K562 (cell line): ENCODE results near the gene BCAS1. TPM values are rescaled to one million over a fixed set of nuclear protein-coding genes. Genes with fewer than 3 reads are reported as not detected.

Experiments used
- ARNT ChIP-seq, 2 experiments: fragments of 450-650 bp; IDR thresholded peaks; 2 replicates each; pipeline ENCODE4 v1.6.1; 2016; ENCODE audit warnings: mild to moderate bottlenecking in 1 of 2
- CC2D1A ChIP-seq: fragments of 450-650 bp; IDR thresholded peaks from 2 replicates; pipeline ENCODE4 v1.6.1; 2017; ENCODE audit warnings: mild to moderate bottlenecking
- CTBP1 ChIP-seq: fragments of 450-650 bp; IDR thresholded peaks from 2 replicates; pipeline ENCODE4 v1.6.1; 2016; ENCODE audit warnings: borderline replicate concordance
- DPF2 ChIP-seq: fragments of 450-650 bp; IDR thresholded peaks from 2 replicates; pipeline ENCODE4 v1.6.1; 2016
- HINFP ChIP-seq: fragments of 450-650 bp; conservative IDR thresholded peaks from 2 replicates; pipeline ENCODE4 v1.6.1; 2016; ENCODE audit warnings: missing genetic modification characterization, low read depth, mild to moderate bottlenecking, control low read depth, missing compliant biosample characterization
- HMBOX1 ChIP-seq: sonication (generic); IDR thresholded peaks from 2 replicates; pipeline ENCODE4 v1.6.1; 2016
- NELFE ChIP-seq: IDR thresholded peaks from 2 replicates; pipeline ENCODE4 v1.6.1; 2011; ENCODE audit warnings: mild to moderate bottlenecking; ENCODE audit not compliant: insufficient read depth, insufficient read length
- NFE2L1 ChIP-seq: fragments of 450-650 bp; IDR thresholded peaks from 2 replicates; pipeline ENCODE4 v1.6.1; 2016; ENCODE audit warnings: missing genetic modification characterization, low read depth, mild to moderate bottlenecking, missing compliant biosample characterization, moderate library complexity, borderline replicate concordance
- NR4A1 ChIP-seq, 2 experiments: fragments of 250-450 bp in 1 of 2; fragments of 450-650 bp in 1 of 2; sonication (Bioruptor Pico) in 1 of 2; IDR thresholded peaks; 2 replicates each; pipeline versions ENCODE4 v1.4.0 to v1.6.1; 2016 to 2020; ENCODE audit warnings: mild to moderate bottlenecking in 2 of 2, missing compliant biosample characterization in 1 of 2, missing genetic modification characterization in 1 of 2, moderate library complexity in 1 of 2
- PHF8 ChIP-seq: fragments of 200-600 bp; sonication (generic); IDR thresholded peaks from 2 replicates; pipeline ENCODE4 v1.6.1; 2012; ENCODE audit warnings: mixed run types, mild to moderate bottlenecking, inconsistent platforms, low read length, moderate library complexity, borderline replicate concordance
- POLR2A ChIP-seq: fragments of 450-650 bp; conservative IDR thresholded peaks from 2 replicates; pipeline ENCODE4 v1.6.1; 2016
- PTTG1 ChIP-seq: fragments of 450-650 bp; IDR thresholded peaks from 2 replicates; pipeline ENCODE4 v1.6.1; 2016; ENCODE audit warnings: low read depth, mild to moderate bottlenecking, missing genetic modification characterization, missing compliant biosample characterization
- RBM22 ChIP-seq: fragments of 200-400 bp; formaldehyde crosslinking; IDR thresholded peaks from 2 replicates; pipeline ENCODE4 v1.6.1; 2018; ENCODE audit warnings: low read length, low read depth; ENCODE audit not compliant: poor library complexity, severe bottlenecking
- RBM39 ChIP-seq: fragments of 200-400 bp; formaldehyde crosslinking; optimal IDR thresholded peaks from 2 replicates; pipeline ENCODE3; 2018; ENCODE audit warnings: low read depth, low read length
- SAFB2 ChIP-seq: fragments of 200-400 bp; formaldehyde crosslinking; IDR thresholded peaks from 2 replicates; pipeline ENCODE4 v1.6.1; 2018; ENCODE audit warnings: borderline replicate concordance, low read length, low read depth, moderate library complexity; ENCODE audit not compliant: severe bottlenecking
- SP1 ChIP-seq: sonication (generic); formaldehyde crosslinking; IDR thresholded peaks from 2 replicates; pipeline ENCODE4 v1.8.1; 2022; ENCODE audit warnings: mild to moderate bottlenecking, missing genetic modification reagents
- TAF1 ChIP-seq: IDR thresholded peaks from 2 replicates; pipeline ENCODE4 v1.6.1; 2011; ENCODE audit warnings: mild to moderate bottlenecking, low read length, moderate library complexity; ENCODE audit not compliant: insufficient read depth, control insufficient read depth, severe bottlenecking; ENCODE audit errors: extremely low read depth
- TCF7 ChIP-seq: sonication (generic); IDR thresholded peaks from 2 replicates; pipeline ENCODE4 v1.6.1; 2016; ENCODE audit warnings: antibody characterized with exemption, borderline replicate concordance
- TFAP4 ChIP-seq: sonication (generic); formaldehyde crosslinking; IDR thresholded peaks from 2 replicates; pipeline ENCODE4 v1.8.0; 2022; ENCODE audit warnings: missing genetic modification reagents, mild to moderate bottlenecking, moderate library complexity, borderline replicate concordance
- ZNF282 ChIP-seq: sonication (generic); formaldehyde crosslinking; IDR thresholded peaks from 2 replicates; pipeline ENCODE4 v1.8.1; 2023; ENCODE audit warnings: missing genetic modification reagents
- ZNF507 ChIP-seq: conservative IDR thresholded peaks from 2 replicates; pipeline ENCODE4 v1.6.1; 2017; ENCODE audit warnings: missing genetic modification characterization, missing compliant biosample characterization
- ZNF639 ChIP-seq, 2 experiments: fragments of 200-800 bp in 1 of 2; sonication (Bioruptor generic) in 1 of 2; sonication (generic) in 1 of 2; formaldehyde crosslinking in 1 of 2; IDR thresholded peaks in 1 of 2; conservative IDR thresholded peaks in 1 of 2; 2 replicates each; pipeline versions ENCODE4 v1.5.0 to v1.6.1; 2016 to 2020; ENCODE audit warnings: missing compliant biosample characterization in 1 of 2, missing genetic modification characterization in 1 of 2, missing genetic modification reagents in 1 of 2
- polyA plus RNA-seq, 8 experiments: library from polyadenylated mRNA; depleted of rRNA in 4 of 8; stranded (reverse) in 5 of 8; unstranded in 3 of 8; fragments of >200 nt; fragmentation: Nextera tagmentation in 2 of 8; fragmentation: Illumina TruSeq in 1 of 8; extraction: Ambion mirVana in 2 of 8; extraction: Trizol in 1 of 8; gene quantifications; 2 replicates each; pipeline versions ENCODE4 v1.2.1 to v1.2.3, GENCODE V29; 2011 to 2014; ENCODE audit warnings: inconsistent platforms in 1 of 8, missing spikeins in 1 of 8
- total RNA-seq, 7 experiments: library from RNA; depleted of rRNA in 6 of 7; stranded (reverse); fragments of >200 nt in 6 of 7; fragmentation: Illumina TruSeq in 2 of 7; extraction: Trizol in 2 of 7; gene quantifications; 2 replicates each; pipeline versions ENCODE4 v1.2.1 to v1.2.3, GENCODE V29; 2011 to 2021; ENCODE audit warnings: low replicate concordance in 1 of 7

BCAS1 gene
- total and polyA plus RNA-seq, 9 of the 15 experiments (the other 6 are each of a cell fraction or from before 2014, with no cell fraction given): 0.18 to 2.3 (median 0.93) TPM

GRCh38 chr20:53939572-53940359 is 130.6 kb downstream of the BCAS1 start (continued):
- peak in 1 of 2 experiments; percentile 64; a peak in 1 of 4 replicates for TF ChIP-seq ZNF639 (CRISPR knock-in tag; conservative IDR thresholded peaks at IDR 0.05 in 1 of 2, IDR thresholded peaks at IDR 0.05 in 1 of 2)
- no peak for TF ChIP-seq NELFE
- peak; percentile 34; the same call in 1 of the 2 replicates for TF ChIP-seq DPF2
- no peak for TF ChIP-seq RBM22
- TF ChIP-seq RBM39: no peak
- TF ChIP-seq HMBOX1: peak; percentile 84
- no peak for TF ChIP-seq HINFP (tag)
- TF ChIP-seq PTTG1 (tag): no peak
- peak; percentile 88 for TF ChIP-seq CC2D1A
- TF ChIP-seq POLR2A: no peak
- no peak for TF ChIP-seq SP1 (CRISPR knock-in tag)
- TF ChIP-seq TAF1: no peak
- TF ChIP-seq NFE2L1 (tag): no peak
- TF ChIP-seq ZNF507 (tag): no peak
- no peak for TF ChIP-seq TCF7
- TF ChIP-seq CTBP1: peak; percentile 36; the same call in 1 of the 2 replicates
- no peak for TF ChIP-seq NR4A1 (CRISPR knock-in tag; IDR thresholded peaks at IDR 0.05)
- TF ChIP-seq NR4A1 (tag; IDR thresholded peaks at IDR 0.05): no peak
- no peak for TF ChIP-seq ZNF282 (CRISPR knock-in tag)
- no peak for TF ChIP-seq PHF8
- TF ChIP-seq SAFB2: no peak
- TF ChIP-seq TFAP4 (CRISPR knock-in tag): 0 out of 2 replicates have a peak, but pooled peaks have one; percentile 17
- no peak for TF ChIP-seq ARNT (IDR thresholded peaks at IDR 0.05)
